Spleen (tissue), 7 donors: ENCODE results near the gene RILP.

ENCODE experiments used
- POLR2A ChIP-seq, 3 donors: fragments of 450-650 bp; IDR thresholded peaks; one replicate each; pipeline ENCODE4 v1.5.1; 2017; ENCODE audit warnings: antibody characterized with exemption in 3 of 3, mild to moderate bottlenecking in 1 of 3
- POLR2AphosphoS5 ChIP-seq, 3 donors: sonication (generic); formaldehyde crosslinking; IDR thresholded peaks; one replicate each; pipeline ENCODE4 v1.5.1; 2017; ENCODE audit warnings: antibody characterized with exemption in 3 of 3
- TF ChIP-seq, protein P1 (sequence below), 11 experiments: fragments of 200-600 bp in 7 of 11; fragments of 450-650 bp in 4 of 11; sonication (generic) in 4 of 11; IDR thresholded peaks in 8 of 11; conservative IDR thresholded peaks in 3 of 11; 1 replicate in 7 of 11; 2 replicates in 4 of 11; pipeline versions ENCODE4 v1.4.0 to v1.8.0; 2016 to 2021; ENCODE audit warnings: antibody characterized with exemption in 11 of 11, inconsistent platforms in 4 of 11, mild to moderate bottlenecking in 1 of 11
- donor health status: DM: no; HTN: no; CAD: no; lungs with moderate emphysema.
- donor health status: DM: no; HTN: no; CAD: no.
- donor health status: DM: no; HTN: no; CAD: no.

DNA sequence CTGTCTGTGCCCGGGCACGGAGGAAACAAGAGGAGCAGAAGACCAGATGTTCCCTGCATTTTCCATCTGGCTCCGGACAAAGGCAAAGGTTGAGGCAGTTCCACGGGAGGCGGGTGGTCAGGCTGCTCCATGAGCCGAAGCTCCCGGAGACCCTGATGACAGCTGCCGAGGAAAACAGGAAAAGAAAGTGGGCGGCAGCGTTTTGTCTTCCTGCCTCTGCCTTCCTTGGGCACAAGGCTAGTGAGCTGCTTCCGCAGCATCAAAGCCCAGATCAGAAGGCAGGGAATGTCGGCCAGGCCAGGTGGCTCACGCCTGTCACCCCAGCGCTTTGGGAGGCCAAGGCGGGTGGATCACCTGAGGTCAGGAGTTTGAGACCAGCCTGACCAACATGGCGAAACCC lies 37.3 kb downstream of the RILP start:
- TF ChIP-seq, protein P1, sequence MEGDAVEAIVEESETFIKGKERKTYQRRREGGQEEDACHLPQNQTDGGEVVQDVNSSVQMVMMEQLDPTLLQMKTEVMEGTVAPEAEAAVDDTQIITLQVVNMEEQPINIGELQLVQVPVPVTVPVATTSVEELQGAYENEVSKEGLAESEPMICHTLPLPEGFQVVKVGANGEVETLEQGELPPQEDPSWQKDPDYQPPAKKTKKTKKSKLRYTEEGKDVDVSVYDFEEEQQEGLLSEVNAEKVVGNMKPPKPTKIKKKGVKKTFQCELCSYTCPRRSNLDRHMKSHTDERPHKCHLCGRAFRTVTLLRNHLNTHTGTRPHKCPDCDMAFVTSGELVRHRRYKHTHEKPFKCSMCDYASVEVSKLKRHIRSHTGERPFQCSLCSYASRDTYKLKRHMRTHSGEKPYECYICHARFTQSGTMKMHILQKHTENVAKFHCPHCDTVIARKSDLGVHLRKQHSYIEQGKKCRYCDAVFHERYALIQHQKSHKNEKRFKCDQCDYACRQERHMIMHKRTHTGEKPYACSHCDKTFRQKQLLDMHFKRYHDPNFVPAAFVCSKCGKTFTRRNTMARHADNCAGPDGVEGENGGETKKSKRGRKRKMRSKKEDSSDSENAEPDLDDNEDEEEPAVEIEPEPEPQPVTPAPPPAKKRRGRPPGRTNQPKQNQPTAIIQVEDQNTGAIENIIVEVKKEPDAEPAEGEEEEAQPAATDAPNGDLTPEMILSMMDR (IDR thresholded peaks at IDR 0.05 in 8 of 11, conservative IDR thresholded peaks at IDR 0.05 in 3 of 11): no peak
- TF ChIP-seq POLR2A (IDR thresholded peaks at IDR 0.05) (no peak), POLR2AphosphoS5 (IDR thresholded peaks at IDR 0.05) (peak; percentile 44 to 82 (median 74))
